ENCODE data around the gene NR1D2. TPM values are rescaled to one million over a fixed set of nuclear protein-coding genes. Genes with fewer than 3 reads are reported as not detected.
"Not testable (repeated sequence)": the region's sequence is repeated elsewhere in the genome, so short reads cannot be mapped to it uniquely, and the experiment has no call there.

The NR1D2 gene
- total RNA-seq, 4 donors from 2014 or later: 27.3 to 68.2 (median 52.8) TPM

DNA sequence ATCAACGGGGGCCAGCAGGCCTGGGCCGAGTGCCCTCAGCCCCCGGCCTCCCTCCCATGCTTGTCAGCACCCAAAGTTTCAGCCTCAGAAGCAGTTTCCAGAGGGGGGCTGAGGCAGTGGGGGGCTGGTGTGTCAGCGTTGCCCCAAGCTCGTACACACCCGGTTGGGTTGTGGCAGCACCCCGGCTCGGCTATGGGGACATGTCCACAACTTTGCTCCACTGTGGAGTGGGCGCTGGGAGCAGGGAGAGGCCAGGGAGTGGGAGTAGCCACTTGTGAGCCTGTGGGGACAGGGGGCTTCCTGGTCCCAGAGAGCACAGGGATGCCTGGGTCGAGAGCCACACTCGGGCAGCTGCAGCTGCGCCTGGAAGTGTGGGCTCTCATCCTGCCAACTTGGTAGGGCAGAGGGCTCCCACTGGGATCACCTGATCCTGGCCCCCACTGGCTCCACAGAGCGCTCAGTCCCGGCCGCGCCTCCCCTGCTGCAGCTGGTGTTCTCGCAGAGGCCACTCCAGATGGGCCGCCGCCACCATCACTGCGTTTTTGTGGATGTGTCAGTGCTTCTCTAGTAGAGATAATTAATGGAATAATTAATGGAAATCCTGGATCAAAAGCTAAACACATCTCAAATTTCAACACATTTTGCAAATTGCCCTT is 75.1 kb downstream of the NR1D2 start:
- Histone ChIP-seq H3K27ac (no peak overlapping the region), H3K9me3 (no peaks in the 10 kb centered on the region), H3K4me1 (peaks cover 0 to 10% (median 0%) of the 10 kb centered on the region in 4 donors), H3K36me3 (no peaks in the 10 kb centered on the region), H3K27me3 (no peaks in the 10 kb centered on the region), H3K4me3 (no peak overlapping the region)
- no peak for DNase-seq (ENCODE audit: low spot score in 2 of 2)
- 91 to 95% methylated on average over 13 to 20 of the region's 20 CpGs for WGBS, 2 donors
- TF ChIP-seq, protein P1, sequence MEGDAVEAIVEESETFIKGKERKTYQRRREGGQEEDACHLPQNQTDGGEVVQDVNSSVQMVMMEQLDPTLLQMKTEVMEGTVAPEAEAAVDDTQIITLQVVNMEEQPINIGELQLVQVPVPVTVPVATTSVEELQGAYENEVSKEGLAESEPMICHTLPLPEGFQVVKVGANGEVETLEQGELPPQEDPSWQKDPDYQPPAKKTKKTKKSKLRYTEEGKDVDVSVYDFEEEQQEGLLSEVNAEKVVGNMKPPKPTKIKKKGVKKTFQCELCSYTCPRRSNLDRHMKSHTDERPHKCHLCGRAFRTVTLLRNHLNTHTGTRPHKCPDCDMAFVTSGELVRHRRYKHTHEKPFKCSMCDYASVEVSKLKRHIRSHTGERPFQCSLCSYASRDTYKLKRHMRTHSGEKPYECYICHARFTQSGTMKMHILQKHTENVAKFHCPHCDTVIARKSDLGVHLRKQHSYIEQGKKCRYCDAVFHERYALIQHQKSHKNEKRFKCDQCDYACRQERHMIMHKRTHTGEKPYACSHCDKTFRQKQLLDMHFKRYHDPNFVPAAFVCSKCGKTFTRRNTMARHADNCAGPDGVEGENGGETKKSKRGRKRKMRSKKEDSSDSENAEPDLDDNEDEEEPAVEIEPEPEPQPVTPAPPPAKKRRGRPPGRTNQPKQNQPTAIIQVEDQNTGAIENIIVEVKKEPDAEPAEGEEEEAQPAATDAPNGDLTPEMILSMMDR (IDR thresholded peaks at IDR 0.05): no peak
- TF ChIP-seq EP300 (IDR thresholded peaks at IDR 0.05) (no peak), POLR2A (IDR thresholded peaks at IDR 0.05) (no peak)

DNA sequence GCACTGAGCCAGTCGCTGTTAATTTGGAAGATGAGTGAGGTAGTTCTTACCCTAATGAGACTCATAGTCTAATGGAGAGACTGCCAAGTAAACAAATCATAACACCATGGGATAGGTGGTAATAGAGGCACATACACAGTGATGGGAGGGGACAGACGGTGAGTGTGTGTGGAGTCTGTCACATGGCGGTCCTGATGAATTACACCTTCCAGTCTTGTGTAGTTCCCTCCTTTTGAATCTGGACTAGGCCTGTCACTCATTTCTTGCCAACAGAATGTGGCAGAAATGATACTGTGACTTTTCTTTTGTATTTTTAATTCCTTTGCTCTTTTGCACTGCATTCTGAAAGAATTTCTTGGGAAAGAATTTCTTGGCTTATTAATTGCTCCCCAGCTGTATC is 78.1 kb downstream of the NR1D2 start:
- TF ChIP-seq, protein P1 (IDR thresholded peaks at IDR 0.05): no peak
- no peak for TF ChIP-seq EP300 (IDR thresholded peaks at IDR 0.05)
- no peak for TF ChIP-seq POLR2A (IDR thresholded peaks at IDR 0.05)
- 78 to 80% methylated on average over 3 of the region's 3 CpGs for WGBS, 2 donors
- Histone ChIP-seq H3K27ac (no peak overlapping the region), H3K9me3 (no peaks in the 10 kb centered on the region), H3K36me3 (no peaks in the 10 kb centered on the region), H3K4me1 (no peaks in the 10 kb centered on the region), H3K4me3 (no peak overlapping the region), H3K27me3 (no peaks in the 10 kb centered on the region)
- DNase-seq (ENCODE audit: low spot score in 2 of 2): no peak

DNA sequence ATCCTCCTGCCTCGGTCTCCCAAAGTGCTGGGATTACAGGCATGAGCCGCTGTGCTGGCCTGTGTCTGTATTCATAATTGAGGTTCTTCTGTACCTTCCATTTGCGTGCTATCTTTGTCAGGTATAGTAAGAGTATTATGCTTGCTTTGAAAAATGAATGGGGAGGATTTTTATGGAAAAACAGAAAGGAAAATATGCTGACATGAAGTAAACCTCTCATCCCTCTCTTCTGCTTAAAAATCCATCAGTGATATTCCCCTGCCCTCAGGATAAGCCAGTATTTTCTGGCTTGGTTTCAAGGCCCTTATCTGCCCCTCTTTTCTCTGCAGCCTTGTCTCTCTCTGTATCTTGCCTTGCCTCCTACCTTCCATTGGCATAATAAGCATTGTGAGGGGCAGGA is 80.7 kb downstream of the NR1D2 start:
- H3K9me3 ChIP-seq: peaks cover 0 to 3% (median 0%) of the 10 kb centered on the region in 4 donors
- TF ChIP-seq, protein P1 (IDR thresholded peaks at IDR 0.05): no peak
- no peak for TF ChIP-seq EP300 (IDR thresholded peaks at IDR 0.05)
- no peak for TF ChIP-seq POLR2A (IDR thresholded peaks at IDR 0.05)
- no peaks in the 10 kb centered on the region for H3K36me3 ChIP-seq
- no peak overlapping the region for H3K27ac ChIP-seq
- no peaks in the 10 kb centered on the region for H3K27me3 ChIP-seq
- no peak for DNase-seq (ENCODE audit: low spot score in 2 of 2)
- no peaks in the 10 kb centered on the region for H3K4me1 ChIP-seq
- 92 to 94% methylated on average over 3 of the region's 3 CpGs for WGBS, 2 donors
- no peak overlapping the region for H3K4me3 ChIP-seq

DNA sequence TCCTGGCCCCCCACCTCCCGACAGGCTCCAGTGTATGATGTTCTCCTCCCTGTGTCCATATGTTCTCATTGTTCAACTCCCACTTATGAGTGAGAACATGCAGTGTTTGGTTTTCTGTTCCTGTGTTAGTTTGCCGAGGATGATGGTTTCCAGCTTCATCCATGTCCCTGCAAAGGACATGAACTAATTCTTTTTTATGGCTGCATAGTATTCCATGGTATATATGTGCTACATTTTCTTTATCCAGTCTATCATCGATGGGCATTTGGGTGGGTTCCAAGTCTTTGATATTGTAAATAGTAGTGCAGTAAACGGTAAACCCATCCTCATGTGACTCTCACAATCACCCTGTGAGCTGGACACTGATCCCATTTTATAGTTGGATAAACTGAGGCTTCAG is 81.6 kb downstream of the NR1D2 start:
- H3K4me3 ChIP-seq; H3K27me3 ChIP-seq; H3K9me3 ChIP-seq; DNase-seq (ENCODE audit: low spot score in 2 of 2); H3K36me3 ChIP-seq; H3K4me1 ChIP-seq; H3K27ac ChIP-seq: not testable (repeated sequence)
- 93 to 95% methylated on average over 4 of the region's 4 CpGs for WGBS, 2 donors

DNA sequence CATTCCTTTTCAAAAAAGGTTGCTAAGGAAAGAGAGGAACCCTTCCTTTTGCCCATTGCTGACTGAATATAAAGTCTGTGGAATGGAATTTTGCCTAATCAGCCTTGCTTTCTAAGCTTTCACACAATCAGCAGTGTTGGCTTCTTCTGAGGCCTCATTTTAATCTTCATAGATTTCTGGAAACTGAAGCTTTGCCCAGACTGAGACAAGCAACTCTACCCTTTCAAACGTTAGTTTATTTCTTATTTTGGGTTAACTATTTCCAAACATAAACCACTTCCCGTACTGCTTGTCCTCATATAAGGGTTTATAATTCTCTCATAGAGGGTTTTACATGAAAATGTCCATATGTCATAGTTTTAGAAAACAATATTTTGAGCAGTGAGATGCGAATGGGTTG is 82.9 kb downstream of the NR1D2 start:
- Histone ChIP-seq H3K9me3 (peaks cover 0 to 7% (median 4%) of the 10 kb centered on the region in 4 donors), H3K36me3 (no peaks in the 10 kb centered on the region), H3K4me1 (no peaks in the 10 kb centered on the region), H3K27me3 (no peaks in the 10 kb centered on the region), H3K4me3 (no peak overlapping the region), H3K27ac (no peak overlapping the region)
- DNase-seq (ENCODE audit: low spot score in 2 of 2): no peak
- WGBS, 2 donors: 57 to 64% methylated on average over 3 of the region's 3 CpGs
- TF ChIP-seq EP300 (IDR thresholded peaks at IDR 0.05): no peak
- TF ChIP-seq, protein P1 (IDR thresholded peaks at IDR 0.05): no peak
- TF ChIP-seq POLR2A (IDR thresholded peaks at IDR 0.05): no peak

Other genes starting within 250 kb of the NR1D2 start
- gene UBE2E1, start 139.3 kb upstream of the NR1D2 start, total RNA-seq: 100 to 1,000 TPM in 2 of 4 donors, 10 to 100 TPM in 2; 55.1 to 132 (median 99.5) TPM
- gene NKIRAS1, start 28.3 kb upstream of the NR1D2 start, total RNA-seq: 10 to 100 TPM in 2 of 4 donors, 1 to 10 TPM in 2; 6.6 to 14.9 (median 9.3) TPM
- gene RPL15, start 28.2 kb upstream of the NR1D2 start, total RNA-seq: 1,000 to 10,000 TPM; 1,296 to 1,829 (median 1,447) TPM